Transverse colon (tissue), 4 donors: ENCODE data around the gene NOTUM.

Experiments
- CTCF ChIP-seq, 5 experiments: fragments of 200-600 bp in 3 of 5; fragments of 450-650 bp in 2 of 5; sonication (generic) in 3 of 5; IDR thresholded peaks; 1 replicate in 2 of 5; 2 replicates in 3 of 5; pipeline ENCODE4 v1.5.1; 2016 to 2017; ENCODE audit warnings: antibody characterized with exemption in 5 of 5, inconsistent platforms in 3 of 5, mild to moderate bottlenecking in 2 of 5, moderate library complexity in 1 of 5
- POLR2A ChIP-seq: fragments of 450-650 bp; IDR thresholded peaks from one replicate; pipeline ENCODE4 v1.6.1; 2016; ENCODE audit warnings: antibody characterized with exemption, mild to moderate bottlenecking, moderate library complexity
- POLR2AphosphoS5 ChIP-seq, 3 donors: sonication (generic); formaldehyde crosslinking; IDR thresholded peaks; one replicate each; pipeline ENCODE4 v1.6.1; 2016; ENCODE audit warnings: antibody characterized with exemption in 3 of 3

GRCh38 chr17:81926451-81927151 is 34.4 kb downstream of the NOTUM start:
- TF ChIP-seq POLR2AphosphoS5 (IDR thresholded peaks at IDR 0.05), result peak; percentile 65 to 84 (median 67)
- TF ChIP-seq CTCF (IDR thresholded peaks at IDR 0.05), result no peak
- TF ChIP-seq POLR2A, result peak; percentile 71
